Testis (tissue), 3 donors: ENCODE data around the gene AGBL1. TPM values are rescaled to one million over a fixed set of nuclear protein-coding genes. Genes with fewer than 3 reads are reported as not detected.

ENCODE experiments used
- DNase-seq: peaks from one replicate; pipeline ENCODE4 v3.0.0-alpha.2; 2019
- H3K27ac ChIP-seq, 2 donors: fragments of 200-600 bp; sonication (generic); one replicate each; pipeline ENCODE4 v1.5.1; 2019
- H3K27me3 ChIP-seq: fragments of 200-600 bp; sonication (generic); one replicate; pipeline ENCODE4 v1.5.1; 2019
- H3K36me3 ChIP-seq: fragments of 200-600 bp; sonication (generic); one replicate; pipeline ENCODE4 v1.5.1; 2017; ENCODE audit warnings: low read depth; ENCODE audit errors: missing control alignments
- H3K4me1 ChIP-seq: fragments of 200-600 bp; sonication (generic); one replicate; pipeline ENCODE4 v1.5.1; 2019
- H3K4me3 ChIP-seq, 2 donors: fragments of 200-600 bp; sonication (generic); one replicate each; pipeline ENCODE4 v1.5.1; 2017 to 2019
- H3K9me3 ChIP-seq: fragments of 200-600 bp; sonication (generic); one replicate; pipeline ENCODE4 v1.5.1; 2017
- CTCF ChIP-seq, 3 experiments: fragments of 450-650 bp in 2 of 3; fragments of 200-600 bp in 1 of 3; sonication (generic) in 1 of 3; IDR thresholded peaks; one replicate each; pipeline ENCODE4 v1.5.1; 2016 to 2019; ENCODE audit warnings: antibody characterized with exemption in 3 of 3, mild to moderate bottlenecking in 2 of 3, moderate library complexity in 1 of 3
- POLR2A ChIP-seq: fragments of 450-650 bp; IDR thresholded peaks from one replicate; pipeline ENCODE4 v1.6.1; 2017; ENCODE audit warnings: antibody characterized with exemption, mild to moderate bottlenecking, moderate library complexity
- WGBS, 2 donors: methylation state at CpG; one replicate each; pipeline ENCODE4 v1.1.5; 2018; 5-methylcytosine and 5-hydroxymethylcytosine counted together
- intact Hi-C: fragments of 100-400 bp; cut with DNase I; formaldehyde crosslinking; loops from one replicate; pipeline ENCODE4 v1.15.1; 2023; ENCODE audit warnings: low total_unique reads
- polyA plus RNA-seq: library from polyadenylated mRNA; stranded (reverse); fragments of 350-450 nt; fragmentation: Illumina TruSeq; extraction: RNeasy Lipid Tissue Mini Kit (QIAGEN cat#74804); gene quantifications from one replicate; pipeline ENCODE4 v1.2.3, GENCODE V29; 2014; ENCODE audit warnings: low read depth, low replicate concordance; ENCODE audit not compliant: insufficient read depth
- total RNA-seq, 2 donors: library from RNA; depleted of rRNA; stranded (reverse); fragments of >200 nt; gene quantifications; one replicate each; pipeline ENCODE4 v1.2.3, GENCODE V29; 2016

Gene AGBL1
- total and polyA plus RNA-seq, 3 donors from 2014 or later = 0.37 to 0.94 (median 0.70) TPM

- Histone ChIP-seq H3K27ac (no peak overlapping the region), H3K27me3 (no peaks in the 10 kb centered on the region), H3K9me3 (no peaks in the 10 kb centered on the region), H3K36me3 (no peaks in the 10 kb centered on the region), H3K4me3 (no peak overlapping the region), H3K4me1 (no peaks in the 10 kb centered on the region)
- no peak for TF ChIP-seq CTCF (IDR thresholded peaks at IDR 0.05)
- TF ChIP-seq POLR2A = no peak
- intact Hi-C loops = no loop called here
- no peak for DNase-seq
- 40 to 56% methylated on average over 5 of the region's 5 CpGs for WGBS, 2 donors
These were observed 85.9 kb downstream of the AGBL1 start for GRCh38 chr15:86165265-86166211.

GRCh38 chr15:86167841-86168240, 88.2 kb downstream of the AGBL1 start:
- H3K4me3 ChIP-seq = no peak overlapping the region
- no peaks in the 10 kb centered on the region for H3K4me1 ChIP-seq
- H3K27me3 ChIP-seq = no peaks in the 10 kb centered on the region
- H3K36me3 ChIP-seq = no peaks in the 10 kb centered on the region
- no peak overlapping the region for H3K27ac ChIP-seq
- TF ChIP-seq CTCF (IDR thresholded peaks at IDR 0.05) = no peak
- no peak for TF ChIP-seq POLR2A
- no peak for DNase-seq
- H3K9me3 ChIP-seq = no peaks in the 10 kb centered on the region
- intact Hi-C loops = no loop called here

DNA sequence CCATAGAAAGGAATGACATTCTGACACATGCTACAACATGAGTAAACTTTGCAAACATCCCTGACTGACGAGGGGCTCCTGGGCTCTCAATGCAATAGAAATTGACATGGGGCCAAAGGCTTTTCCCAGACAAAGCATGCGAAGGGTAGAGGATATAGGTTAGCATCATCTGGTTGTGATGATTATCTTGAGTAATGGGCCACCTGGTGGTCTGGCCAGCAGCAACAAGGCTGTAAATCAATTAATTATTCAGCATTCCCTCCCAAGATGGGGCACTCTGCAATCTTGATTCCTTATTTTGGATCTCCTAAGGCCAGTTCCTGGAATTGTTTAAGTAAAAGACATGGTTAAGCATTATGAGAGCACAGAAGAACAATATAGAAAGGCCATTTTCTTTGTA, 99.2 kb downstream of the AGBL1 start:
- 40 to 47% methylated on average over 2 of the region's 2 CpGs for WGBS, 2 donors

GRCh38 chr15:86183596-86184491, 104.2 kb downstream of the AGBL1 start:
- Histone ChIP-seq H3K9me3 (no peaks in the 10 kb centered on the region), H3K4me3 (no peak overlapping the region), H3K4me1 (no peaks in the 10 kb centered on the region), H3K27ac (no peak overlapping the region), H3K36me3 (no peaks in the 10 kb centered on the region), H3K27me3 (no peaks in the 10 kb centered on the region)
- no peak for DNase-seq
- intact Hi-C loops = no loop called here
- WGBS, 2 donors = 73 to 79% methylated on average over 6 of the region's 6 CpGs
- TF ChIP-seq POLR2A = no peak
- no peak for TF ChIP-seq CTCF (IDR thresholded peaks at IDR 0.05)

More for the DNA sequence above, 99.2 kb downstream of the AGBL1 start:
- Histone ChIP-seq H3K4me1 (no peaks in the 10 kb centered on the region), H3K4me3 (no peak overlapping the region), H3K27ac (no peak overlapping the region), H3K27me3 (no peaks in the 10 kb centered on the region), H3K36me3 (no peaks in the 10 kb centered on the region), H3K9me3 (no peaks in the 10 kb centered on the region)
- intact Hi-C loops = no loop called here
- DNase-seq = no peak
- TF ChIP-seq CTCF (IDR thresholded peaks at IDR 0.05) (no peak), POLR2A (no peak)
